HG03442 (cell line): ENCODE results near the gene LRR1.
"Not testable (repeated sequence)": the region's sequence is repeated elsewhere in the genome, so short reads cannot be mapped to it uniquely, and the experiment has no call there.

Experiments used
- ATAC-seq: cut with Tn5 transposase; IDR thresholded peaks from one replicate; pipeline ENCODE4 v1.9.1; 2021; ENCODE audit warnings: mild to moderate bottlenecking, moderate library complexity; ENCODE audit not compliant: unreplicated experiment

LRR1 gene

GRCh38 chr14:49598485-49599300 lies at the start of gene LRR1:
TSS of gene LRR1 (plus strand) at chr14:49598940. CDS start at chr14:49599021, 81 bp downstream.
- ATAC-seq, result peak; percentile 43

GRCh38 chr14:49549446-49549845 lies 49.3 kb upstream of the LRR1 start:
- ATAC-seq, result no peak

- ATAC-seq, result no peak
These were observed 48.9 kb upstream of the LRR1 start for GRCh38 chr14:49549881-49550280.

GRCh38 chr14:49550286-49551184 lies 48.2 kb upstream of the LRR1 start:
- no peak for ATAC-seq

- ATAC-seq, result no peak
These were observed 47.2 kb upstream of the LRR1 start for GRCh38 chr14:49551569-49551968.

GRCh38 chr14:49553106-49553505 lies 45.6 kb upstream of the LRR1 start:
- no peak for ATAC-seq

GRCh38 chr14:49553892-49554291 lies 44.8 kb upstream of the LRR1 start:
- no peak for ATAC-seq

GRCh38 chr14:49559979-49560768 lies 38.6 kb upstream of the LRR1 start:
- ATAC-seq, result no peak

GRCh38 chr14:49566714-49567113 lies 32.0 kb upstream of the LRR1 start:
- no peak for ATAC-seq

- no peak for ATAC-seq
These were observed 29.5 kb upstream of the LRR1 start for GRCh38 chr14:49569281-49569680.

GRCh38 chr14:49574038-49574437 lies 24.7 kb upstream of the LRR1 start:
- no peak for ATAC-seq

GRCh38 chr14:49578141-49578540 lies 20.6 kb upstream of the LRR1 start:
- no peak for ATAC-seq

- no peak for ATAC-seq
These were observed 18.9 kb upstream of the LRR1 start for GRCh38 chr14:49579841-49580240.

- no peak for ATAC-seq
These were observed 17.3 kb upstream of the LRR1 start for GRCh38 chr14:49581209-49582112.

- ATAC-seq, result no peak
These were observed 16.4 kb upstream of the LRR1 start for GRCh38 chr14:49582113-49582977.

GRCh38 chr14:49583629-49584028 lies 15.1 kb upstream of the LRR1 start:
- ATAC-seq, result no peak

- no peak for ATAC-seq
These were observed 14.7 kb upstream of the LRR1 start for GRCh38 chr14:49584058-49584457.

GRCh38 chr14:49584981-49585640 lies 13.6 kb upstream of the LRR1 start:
- not testable (repeated sequence) for ATAC-seq
